Left cardiac atrium (tissue), 4 donors: ENCODE data around the gene GFOD2. TPM values are rescaled to one million over a fixed set of nuclear protein-coding genes. Genes with fewer than 3 reads are reported as not detected.
A peak's percentile ranks its signal among the peaks of the same experiment; 100 is the strongest.
"Not testable (repeated sequence)": the region's sequence is repeated elsewhere in the genome, so short reads cannot be mapped to it uniquely, and the experiment has no call there.

Experiments used
- ATAC-seq, 2 donors: fragments of 200-7000 bp; cut with Tn5 transposase; one replicate each; pipeline ENCODE4 v1.9.1; 2020; ENCODE audit warnings: mild to moderate bottlenecking in 2 of 2, moderate library complexity in 2 of 2
- DNase-seq: peaks from one replicate; pipeline ENCODE4 v3.0.0-alpha.2; 2020
- intact Hi-C, 2 donors: fragments of 100-400 bp; cut with DNase I; formaldehyde crosslinking; loops; one replicate each; pipeline versions ENCODE4 v1.14.1 to v1.15.1; 2022 to 2023
- total RNA-seq, 2 donors: library from RNA; stranded (reverse); fragmentation: NEBNext Ultra II Directional; extraction: Animal tissue kit (Norgen Biotek cat#: 25700); gene quantifications; one replicate each; pipeline ENCODE4 v1.2.1, GENCODE V29; 2021
- donor health status: DM: no; HTN: yes; CAD: no.
- donor health status: DM: no; HTN: yes; CAD: no; lungs with severe emphysema.
- donor health status: DM: yes; HTN: yes; CAD: no.
- donor health status: Dilated cardiomyopathy.

GFOD2 gene
- total RNA-seq, 2 donors from 2014 or later: 10.1 to 11.7 TPM

DNA sequence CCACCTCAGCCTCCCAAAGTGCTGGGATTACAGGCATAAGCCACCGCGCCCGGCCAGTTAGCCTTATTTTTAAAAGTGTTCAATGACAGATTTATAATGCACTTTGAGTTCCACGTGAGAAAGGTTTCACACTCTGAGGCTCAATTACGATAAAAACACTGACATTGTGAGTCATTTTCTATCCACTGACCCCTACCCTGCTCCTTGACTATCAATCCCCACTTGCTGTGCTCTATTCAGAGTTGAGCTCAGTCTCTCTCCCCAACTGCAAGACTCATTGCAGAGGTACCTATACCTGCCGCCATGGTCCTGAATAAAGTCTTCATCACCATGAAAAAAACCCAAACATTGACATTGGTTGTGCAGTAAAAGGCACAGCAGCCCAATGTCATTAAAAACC, 8.5 kb downstream of the GFOD2 start:
- no peak for ATAC-seq
- intact Hi-C loops: no loop called here

DNA sequence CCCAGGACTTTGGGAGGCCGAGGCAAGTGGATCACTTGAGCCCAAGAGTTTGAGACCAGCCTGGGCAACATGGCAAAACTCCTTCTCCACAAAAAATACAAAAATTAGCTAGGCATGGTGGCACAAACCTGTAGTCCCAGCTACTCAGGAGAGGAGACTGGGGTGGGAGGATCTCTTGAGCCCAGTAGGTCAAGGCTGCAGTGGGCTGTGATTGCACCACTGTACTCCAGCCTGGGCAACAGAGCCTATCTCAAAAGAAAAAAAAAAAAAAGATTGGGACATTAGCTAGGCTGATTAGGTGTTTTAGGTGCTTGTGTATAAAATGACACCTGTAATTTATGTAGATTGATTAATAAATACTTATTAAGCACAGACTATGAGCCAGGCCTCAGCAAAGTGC, 10.1 kb downstream of the GFOD2 start:
- ATAC-seq (no peak), DNase-seq (no peak)
- intact Hi-C loops: no loop called here

More for the DNA sequence above, 8.5 kb downstream of the GFOD2 start:
- no peak for DNase-seq

GRCh38 chr16:67708368-67708771, 10.7 kb downstream of the GFOD2 start:
- DNase-seq: no peak
- peak; percentile 47 to 56 for ATAC-seq
- intact Hi-C loops: no loop called here

- intact Hi-C loops: no loop called here
- DNase-seq (no peak), ATAC-seq (no peak)
Measured at GRCh38 chr16:67707790-67708189, 11.3 kb downstream of the GFOD2 start.

- no peak for ATAC-seq
- intact Hi-C loops: no loop called here
- no peak for DNase-seq
Measured at GRCh38 chr16:67707210-67707609, 11.9 kb downstream of the GFOD2 start.

GRCh38 chr16:67704110-67704509, 15.0 kb downstream of the GFOD2 start:
- DNase-seq: no peak
- no peak for ATAC-seq
- intact Hi-C loops: no loop called here

DNA sequence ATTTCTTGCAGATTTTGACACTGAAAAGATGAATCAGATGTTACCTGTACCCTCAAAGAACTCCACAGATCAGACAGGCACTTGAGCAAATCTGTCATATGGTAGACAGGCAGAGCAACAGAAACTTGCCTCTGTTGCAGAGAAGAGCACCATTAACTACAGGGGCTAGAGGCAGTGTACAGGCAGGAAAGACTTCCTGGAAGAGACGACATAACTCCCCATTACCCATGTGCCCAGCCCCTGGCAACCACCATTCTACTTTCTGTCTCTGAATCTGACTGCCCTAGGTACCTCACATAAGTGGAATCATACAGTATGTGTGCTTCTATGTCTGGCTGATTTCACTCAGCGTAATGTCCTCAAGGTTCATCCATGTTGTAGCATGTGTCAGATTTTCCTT, 15.5 kb downstream of the GFOD2 start:
- ATAC-seq: no peak

GRCh38 chr16:67702130-67702529, 17.0 kb downstream of the GFOD2 start:
- DNase-seq: no peak
- intact Hi-C loops: no loop called here
- no peak for ATAC-seq

More for the DNA sequence above, 15.5 kb downstream of the GFOD2 start:
- intact Hi-C loops: no loop called here
- no peak for DNase-seq

- intact Hi-C loops: no loop called here
Measured at GRCh38 chr16:67701420-67701819, 17.7 kb downstream of the GFOD2 start.

DNA sequence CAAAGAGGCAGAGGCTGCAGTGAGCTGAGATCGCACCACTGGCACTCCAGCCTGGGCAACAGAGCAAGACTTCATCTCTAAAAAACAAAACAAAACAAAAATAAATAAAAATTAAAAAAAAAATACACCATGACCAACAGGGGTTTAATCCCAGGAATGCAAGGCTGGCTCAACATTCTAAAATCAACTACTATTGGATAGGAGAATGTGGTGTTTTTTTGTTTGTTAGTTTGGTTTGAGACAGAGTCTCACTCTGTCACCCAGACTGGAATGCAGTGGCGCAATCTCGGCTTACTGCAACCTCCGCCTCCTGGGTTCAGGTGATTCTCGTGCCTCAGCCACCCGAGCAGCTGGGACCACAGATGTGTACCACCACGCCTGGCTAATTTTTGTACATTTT, 19.9 kb downstream of the GFOD2 start:
- intact Hi-C loops: no loop called here
- no peak for ATAC-seq
- DNase-seq: no peak

More at GRCh38 chr16:67701420-67701819, 17.7 kb downstream of the GFOD2 start:
- ATAC-seq (no peak), DNase-seq (no peak)

DNA sequence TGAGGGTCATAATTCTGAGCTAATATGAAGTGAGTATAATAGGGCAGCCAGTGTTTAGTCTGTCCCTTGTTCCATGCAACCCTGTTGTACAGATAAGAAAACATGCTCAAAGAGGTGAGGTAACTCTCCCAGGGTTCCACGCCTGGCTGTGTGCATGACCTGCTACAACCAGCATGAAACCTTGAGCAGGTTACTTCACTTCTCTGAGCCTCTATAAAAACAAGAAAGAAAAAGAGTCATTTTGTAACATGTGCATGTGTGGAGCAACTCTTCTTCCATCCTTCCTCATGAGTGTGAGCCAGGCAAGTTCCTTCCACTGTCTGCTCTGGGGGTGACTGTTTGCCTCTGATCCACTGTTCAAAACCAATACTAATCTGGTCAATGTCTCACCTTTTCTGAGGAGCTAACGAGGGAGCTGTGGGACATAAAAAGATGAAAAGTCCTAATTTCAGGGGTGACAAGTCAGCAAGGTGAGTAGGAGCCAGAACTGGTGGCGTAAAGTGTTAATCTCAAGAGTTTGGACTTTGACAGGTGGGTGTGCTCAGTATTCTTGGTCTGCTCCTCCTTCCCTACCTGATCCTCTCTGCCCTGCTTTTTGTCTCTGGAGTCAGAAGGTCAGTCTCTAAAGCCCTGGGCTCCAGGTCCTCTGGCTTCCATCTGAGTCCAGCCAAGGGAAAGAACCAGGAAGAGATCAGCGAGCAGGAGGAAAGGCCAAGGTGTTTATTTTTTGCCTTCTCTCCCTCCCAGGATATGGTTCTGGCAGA, 21.5 kb downstream of the GFOD2 start:
- DNase-seq: no peak
- ATAC-seq: no peak
- intact Hi-C loops: no loop called here

GRCh38 chr16:67694611-67695010, 24.5 kb downstream of the GFOD2 start:
- intact Hi-C loops: no loop called here
- no peak for DNase-seq
- ATAC-seq: no peak

GRCh38 chr16:67693517-67694285, 25.4 kb downstream of the GFOD2 start:
- intact Hi-C loops, ATAC-seq, DNase-seq: not testable (repeated sequence)

DNA sequence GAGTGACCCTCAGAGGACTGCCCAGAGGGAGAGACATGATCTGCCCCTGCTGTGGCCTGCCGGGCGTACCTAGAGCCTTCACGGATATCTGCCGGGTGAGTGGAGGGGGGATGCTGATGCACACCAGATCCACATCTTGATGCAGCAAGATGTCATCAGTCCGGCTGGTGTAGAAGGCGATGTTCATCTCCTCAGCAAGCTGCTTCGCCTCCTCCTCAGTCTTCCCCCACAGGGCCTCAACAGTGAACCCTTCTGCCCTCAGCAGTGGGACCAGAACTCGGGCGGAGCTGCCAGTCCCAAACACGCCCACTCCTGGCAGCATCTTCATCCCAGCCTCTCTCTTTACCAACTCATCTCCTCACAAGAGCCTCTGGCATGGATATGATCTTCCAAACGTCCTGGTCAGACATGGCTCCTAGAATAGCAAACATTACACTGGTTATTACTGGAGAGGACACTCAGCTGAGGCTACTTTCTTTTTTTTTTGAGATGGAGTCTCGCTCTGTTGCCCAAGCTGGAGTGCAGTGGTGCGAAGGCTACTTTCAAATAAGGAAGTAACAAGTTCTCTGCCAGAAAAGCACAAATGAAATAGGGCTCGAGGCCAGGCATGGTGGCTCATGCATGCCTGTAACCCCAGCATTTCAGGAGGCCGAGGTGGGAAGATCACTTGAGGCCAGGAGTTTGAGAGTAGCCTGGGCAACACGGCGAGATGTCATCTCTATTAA, 33.6 kb downstream of the GFOD2 start:
- intact Hi-C loops: no loop called here
- no peak for ATAC-seq
- no peak for DNase-seq

GRCh38 chr16:67683767-67684166, 35.3 kb downstream of the GFOD2 start:
- DNase-seq: no peak
- intact Hi-C loops: no loop called here
- ATAC-seq: no peak

- DNase-seq (no peak), ATAC-seq (no peak)
- intact Hi-C loops: loop anchor here (10.0 kb wide), 2 partner anchors 135 to 245 kb away; no protein-coding TSS in a partner anchor
Measured at GRCh38 chr16:67679935-67680897, 38.9 kb downstream of the GFOD2 start.

GRCh38 chr16:67678354-67679023, 40.6 kb downstream of the GFOD2 start:
- DNase-seq (no peak), ATAC-seq (no peak)
- intact Hi-C loops: loop anchor here (10.0 kb wide), 2 partner anchors 136 to 246 kb away; no protein-coding TSS in a partner anchor

- no peak for ATAC-seq
- no peak for DNase-seq
- intact Hi-C loops: loop anchor here (10.0 kb wide), 2 partner anchors 137 to 247 kb away; no protein-coding TSS in a partner anchor
Measured at GRCh38 chr16:67677712-67678111, 41.4 kb downstream of the GFOD2 start.
